Measurements from ENCODE around the gene VSIG10L2.
"Not testable (repeated sequence)": the region's sequence is repeated elsewhere in the genome, so short reads cannot be mapped to it uniquely, and the experiment has no call there.

VSIG10L2 gene

GRCh38 chr11:125979511-125979910 is 33.7 kb downstream of the VSIG10L2 start:
- H3K9me3 Mint-ChIP-seq, result no peaks in the 10 kb centered on the region

GRCh38 chr11:125980436-125980835 is 34.6 kb downstream of the VSIG10L2 start:
- H3K27me3 Mint-ChIP-seq, result peaks cover 6 to 7% of the 10 kb centered on the region in 2 donors
- H3K36me3 Mint-ChIP-seq, result no peaks in the 10 kb centered on the region
- H3K9me3 Mint-ChIP-seq, result no peaks in the 10 kb centered on the region
- no peak for DNase-seq
- ATAC-seq (replicated peaks), result no peak
- H3K4me3 Mint-ChIP-seq, result no peak overlapping the region
- no peak overlapping the region for H3K27ac Mint-ChIP-seq
- peaks cover 0 to 6% of the 10 kb centered on the region in 2 donors for H3K4me1 Mint-ChIP-seq

More at GRCh38 chr11:125979511-125979910, 33.7 kb downstream of the VSIG10L2 start:
- ATAC-seq (replicated peaks), result no peak
- Mint-ChIP-seq H3K4me3 (no peak overlapping the region), H3K27ac (no peak overlapping the region), H3K27me3 (peaks cover 6% of the 10 kb centered on the region in 2 donors), H3K4me1 (peaks cover 0 to 6% of the 10 kb centered on the region in 2 donors), H3K36me3 (no peaks in the 10 kb centered on the region)
- no peak for DNase-seq

- DNase-seq (no peak), ATAC-seq (replicated peaks) (no peak)
- Mint-ChIP-seq H3K4me3 (no peak overlapping the region), H3K4me1 (peaks cover 0 to 6% of the 10 kb centered on the region in 2 donors), H3K9me3 (no peaks in the 10 kb centered on the region), H3K36me3 (no peaks in the 10 kb centered on the region), H3K27me3 (peaks cover 3 to 10% of the 10 kb centered on the region in 2 donors), H3K27ac (no peak overlapping the region)
These were observed 36.5 kb downstream of the VSIG10L2 start for GRCh38 chr11:125982348-125982730.

- H3K27ac Mint-ChIP-seq; H3K4me1 Mint-ChIP-seq; ATAC-seq (replicated peaks); H3K4me3 Mint-ChIP-seq; H3K36me3 Mint-ChIP-seq; H3K9me3 Mint-ChIP-seq; DNase-seq: not testable (repeated sequence)
- H3K27me3 Mint-ChIP-seq, result peaks cover 4 to 17% of the 10 kb centered on the region in 2 donors
These were observed 40.1 kb downstream of the VSIG10L2 start for GRCh38 chr11:125985956-125986355.

- peaks cover 4 to 17% of the 10 kb centered on the region in 2 donors for H3K27me3 Mint-ChIP-seq
- H3K4me1 Mint-ChIP-seq, result peaks cover 0 to 6% of the 10 kb centered on the region in 2 donors
These were observed 41.3 kb downstream of the VSIG10L2 start for GRCh38 chr11:125987066-125987641.

GRCh38 chr11:125990244-125990643 is 44.4 kb downstream of the VSIG10L2 start:
- Mint-ChIP-seq H3K4me3 (no peak overlapping the region), H3K36me3 (no peaks in the 10 kb centered on the region), H3K27me3 (peaks cover 9 to 12% of the 10 kb centered on the region in 2 donors), H3K9me3 (no peaks in the 10 kb centered on the region), H3K4me1 (no peaks in the 10 kb centered on the region), H3K27ac (no peak overlapping the region)
- ATAC-seq (replicated peaks), result no peak
- DNase-seq, result no peak

More at GRCh38 chr11:125987066-125987641, 41.3 kb downstream of the VSIG10L2 start:
- no peaks in the 10 kb centered on the region for H3K36me3 Mint-ChIP-seq
- no peak overlapping the region for H3K4me3 Mint-ChIP-seq
- DNase-seq (no peak), ATAC-seq (replicated peaks) (no peak)
- H3K9me3 Mint-ChIP-seq, result no peaks in the 10 kb centered on the region
- H3K27ac Mint-ChIP-seq, result no peak overlapping the region

GRCh38 chr11:125992893-125993292 is 47.0 kb downstream of the VSIG10L2 start:
- DNase-seq, result no peak

GRCh38 chr11:125994509-125994908 is 48.7 kb downstream of the VSIG10L2 start:
- ATAC-seq (replicated peaks), result no peak
- Mint-ChIP-seq H3K9me3 (no peaks in the 10 kb centered on the region), H3K36me3 (no peaks in the 10 kb centered on the region), H3K4me3 (no peak overlapping the region), H3K27me3 (peaks cover 5 to 7% of the 10 kb centered on the region in 2 donors), H3K27ac (no peak overlapping the region), H3K4me1 (no peaks in the 10 kb centered on the region)
- no peak for DNase-seq

More at GRCh38 chr11:125992893-125993292, 47.0 kb downstream of the VSIG10L2 start:
- H3K9me3 Mint-ChIP-seq, result no peaks in the 10 kb centered on the region
- no peaks in the 10 kb centered on the region for H3K36me3 Mint-ChIP-seq
- ATAC-seq (replicated peaks), result no peak
- H3K27me3 Mint-ChIP-seq, result peaks cover 7 to 8% of the 10 kb centered on the region in 2 donors
- no peaks in the 10 kb centered on the region for H3K4me1 Mint-ChIP-seq
- no peak overlapping the region for H3K27ac Mint-ChIP-seq
- H3K4me3 Mint-ChIP-seq, result no peak overlapping the region

GRCh38 chr11:125995313-125995712 is 49.5 kb downstream of the VSIG10L2 start:
- ATAC-seq (replicated peaks), result peak; percentile 50 to 69

GRCh38 chr11:125998267-125998666 is 52.4 kb downstream of the VSIG10L2 start:
- Mint-ChIP-seq H3K27ac (no peak overlapping the region), H3K4me1 (no peaks in the 10 kb centered on the region), H3K27me3 (peaks cover 7 to 13% of the 10 kb centered on the region in 2 donors), H3K4me3 (no peak overlapping the region), H3K9me3 (no peaks in the 10 kb centered on the region), H3K36me3 (no peaks in the 10 kb centered on the region)
- DNase-seq (no peak), ATAC-seq (replicated peaks) (no peak)

More at GRCh38 chr11:125995313-125995712, 49.5 kb downstream of the VSIG10L2 start:
- DNase-seq, result no peak
- Mint-ChIP-seq H3K27ac (no peak overlapping the region), H3K4me3 (no peak overlapping the region), H3K27me3 (peaks cover 2 to 5% of the 10 kb centered on the region in 2 donors), H3K9me3 (no peaks in the 10 kb centered on the region), H3K4me1 (no peaks in the 10 kb centered on the region), H3K36me3 (no peaks in the 10 kb centered on the region)

- H3K4me1 Mint-ChIP-seq, result no peaks in the 10 kb centered on the region
- ATAC-seq (replicated peaks), result no peak
- no peak overlapping the region for H3K27ac Mint-ChIP-seq
- no peaks in the 10 kb centered on the region for H3K9me3 Mint-ChIP-seq
- peaks cover 7 to 11% of the 10 kb centered on the region in 2 donors for H3K27me3 Mint-ChIP-seq
- H3K36me3 Mint-ChIP-seq, result no peaks in the 10 kb centered on the region
- no peak overlapping the region for H3K4me3 Mint-ChIP-seq
- no peak for DNase-seq
These were observed 53.5 kb downstream of the VSIG10L2 start for GRCh38 chr11:125999234-125999880.

GRCh38 chr11:126002181-126002580 is 56.3 kb downstream of the VSIG10L2 start:
- ATAC-seq (replicated peaks) (no peak), DNase-seq (no peak)
- no peak overlapping the region for H3K27ac Mint-ChIP-seq

More at GRCh38 chr11:126002181-126002580, 56.3 kb downstream of the VSIG10L2 start:
- Mint-ChIP-seq H3K4me3 (no peak overlapping the region), H3K4me1 (no peaks in the 10 kb centered on the region), H3K27me3 (peaks cover 10 to 11% of the 10 kb centered on the region in 2 donors), H3K36me3 (no peaks in the 10 kb centered on the region), H3K9me3 (no peaks in the 10 kb centered on the region)
